ENCODE data around the gene MYEOV. TPM values are rescaled to one million over a fixed set of nuclear protein-coding genes. Genes with fewer than 3 reads are reported as not detected.

Gene MYEOV
- total and polyA plus RNA-seq, 10 of the 15 experiments (the other 5 are each of a cell fraction or from before 2014, with no cell fraction given) = 0.05 to 0.40 (median 0.26) TPM; not detected in 3

DNA sequence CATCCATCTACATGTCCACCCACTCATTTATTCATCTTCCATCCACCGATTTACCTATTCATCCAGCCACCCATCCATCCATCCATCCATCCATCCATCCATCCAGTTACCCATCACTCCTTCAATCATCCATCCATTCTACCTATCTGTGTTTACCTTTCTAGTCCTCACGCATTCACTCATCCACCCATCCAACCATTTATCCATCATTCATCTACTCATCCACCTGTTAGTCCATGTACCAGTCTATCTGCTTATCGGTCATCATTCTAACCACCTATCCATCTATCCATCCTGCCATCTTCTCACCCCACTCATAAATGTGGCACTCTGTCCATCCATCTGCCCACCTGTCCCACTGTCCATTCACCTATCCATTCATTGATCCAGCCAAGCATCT lies 21.9 kb upstream of the MYEOV start (continued):
- TF ChIP-seq, protein P1, sequence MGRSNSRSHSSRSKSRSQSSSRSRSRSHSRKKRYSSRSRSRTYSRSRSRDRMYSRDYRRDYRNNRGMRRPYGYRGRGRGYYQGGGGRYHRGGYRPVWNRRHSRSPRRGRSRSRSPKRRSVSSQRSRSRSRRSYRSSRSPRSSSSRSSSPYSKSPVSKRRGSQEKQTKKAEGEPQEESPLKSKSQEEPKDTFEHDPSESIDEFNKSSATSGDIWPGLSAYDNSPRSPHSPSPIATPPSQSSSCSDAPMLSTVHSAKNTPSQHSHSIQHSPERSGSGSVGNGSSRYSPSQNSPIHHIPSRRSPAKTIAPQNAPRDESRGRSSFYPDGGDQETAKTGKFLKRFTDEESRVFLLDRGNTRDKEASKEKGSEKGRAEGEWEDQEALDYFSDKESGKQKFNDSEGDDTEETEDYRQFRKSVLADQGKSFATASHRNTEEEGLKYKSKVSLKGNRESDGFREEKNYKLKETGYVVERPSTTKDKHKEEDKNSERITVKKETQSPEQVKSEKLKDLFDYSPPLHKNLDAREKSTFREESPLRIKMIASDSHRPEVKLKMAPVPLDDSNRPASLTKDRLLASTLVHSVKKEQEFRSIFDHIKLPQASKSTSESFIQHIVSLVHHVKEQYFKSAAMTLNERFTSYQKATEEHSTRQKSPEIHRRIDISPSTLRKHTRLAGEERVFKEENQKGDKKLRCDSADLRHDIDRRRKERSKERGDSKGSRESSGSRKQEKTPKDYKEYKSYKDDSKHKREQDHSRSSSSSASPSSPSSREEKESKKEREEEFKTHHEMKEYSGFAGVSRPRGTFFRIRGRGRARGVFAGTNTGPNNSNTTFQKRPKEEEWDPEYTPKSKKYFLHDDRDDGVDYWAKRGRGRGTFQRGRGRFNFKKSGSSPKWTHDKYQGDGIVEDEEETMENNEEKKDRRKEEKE (IDR thresholded peaks at IDR 0.05) = no peak
- TF ChIP-seq, protein P2, sequence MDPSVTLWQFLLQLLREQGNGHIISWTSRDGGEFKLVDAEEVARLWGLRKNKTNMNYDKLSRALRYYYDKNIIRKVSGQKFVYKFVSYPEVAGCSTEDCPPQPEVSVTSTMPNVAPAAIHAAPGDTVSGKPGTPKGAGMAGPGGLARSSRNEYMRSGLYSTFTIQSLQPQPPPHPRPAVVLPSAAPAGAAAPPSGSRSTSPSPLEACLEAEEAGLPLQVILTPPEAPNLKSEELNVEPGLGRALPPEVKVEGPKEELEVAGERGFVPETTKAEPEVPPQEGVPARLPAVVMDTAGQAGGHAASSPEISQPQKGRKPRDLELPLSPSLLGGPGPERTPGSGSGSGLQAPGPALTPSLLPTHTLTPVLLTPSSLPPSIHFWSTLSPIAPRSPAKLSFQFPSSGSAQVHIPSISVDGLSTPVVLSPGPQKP (IDR thresholded peaks at IDR 0.05; ENCODE audit: low read depth, low read length) = no peak
- TF ChIP-seq RB1 (IDR thresholded peaks at IDR 0.05; ENCODE audit: borderline replicate concordance) = no peak
- TF ChIP-seq MEF2A (IDR thresholded peaks at IDR 0.05; ENCODE audit: insufficient read depth, low read depth, low read length) = no peak
- no peak for TF ChIP-seq EP300 (IDR thresholded peaks at IDR 0.05; ENCODE audit: borderline replicate concordance in 1 of 2, control insufficient read depth in 1 of 2, low read depth in 2 of 2, low read length in 2 of 2)
- TF ChIP-seq YBX1 (IDR thresholded peaks at IDR 0.05) = no peak

DNA sequence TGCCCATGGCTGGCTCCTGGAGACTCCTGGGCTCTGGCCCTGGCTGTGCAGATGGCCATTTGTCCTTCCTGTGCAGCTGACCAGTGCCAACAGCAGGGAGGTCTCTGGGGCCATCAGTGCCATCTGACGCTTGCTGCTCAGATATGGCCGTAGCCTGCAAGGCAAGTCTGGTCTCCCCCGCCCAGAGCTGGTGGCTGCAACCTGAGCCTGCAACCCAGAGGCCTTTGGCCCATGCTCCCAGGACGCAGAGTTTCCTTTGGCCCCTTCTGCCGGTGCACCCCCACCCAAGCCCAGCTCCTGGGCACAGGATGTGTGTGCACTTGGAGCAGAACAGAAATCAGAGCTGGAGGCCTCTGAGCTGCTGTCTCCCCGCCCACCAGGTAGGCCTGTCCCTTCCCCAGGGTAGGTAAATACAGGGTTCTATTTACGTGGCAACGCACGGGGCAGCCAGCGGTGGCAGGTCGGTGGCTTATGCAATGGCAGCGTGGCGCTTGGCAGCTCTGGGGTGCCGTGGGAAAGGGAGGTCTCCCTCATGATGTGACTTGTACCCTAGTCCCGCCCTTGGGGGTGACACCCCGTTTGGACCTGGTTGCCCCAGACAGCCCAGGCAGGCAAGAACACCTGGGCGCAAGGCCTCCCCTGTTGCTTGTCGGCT lies 21.0 kb upstream of the MYEOV start:
- no peak for FAIRE-seq
- TF ChIP-seq SMARCA5 (IDR thresholded peaks at IDR 0.05) (no peak), CHD2 (IDR thresholded peaks at IDR 0.05; ENCODE audit: borderline replicate concordance, low read depth, low read length) (no peak), SPI1 (IDR thresholded peaks at IDR 0.05; ENCODE audit: borderline replicate concordance, insufficient read depth, low read depth, low read length) (no peak), IRF4 (IDR thresholded peaks at IDR 0.05; ENCODE audit: low read depth, low read length) (no peak), NBN (IDR thresholded peaks at IDR 0.05) (no peak)
- TF ChIP-seq, protein P3, sequence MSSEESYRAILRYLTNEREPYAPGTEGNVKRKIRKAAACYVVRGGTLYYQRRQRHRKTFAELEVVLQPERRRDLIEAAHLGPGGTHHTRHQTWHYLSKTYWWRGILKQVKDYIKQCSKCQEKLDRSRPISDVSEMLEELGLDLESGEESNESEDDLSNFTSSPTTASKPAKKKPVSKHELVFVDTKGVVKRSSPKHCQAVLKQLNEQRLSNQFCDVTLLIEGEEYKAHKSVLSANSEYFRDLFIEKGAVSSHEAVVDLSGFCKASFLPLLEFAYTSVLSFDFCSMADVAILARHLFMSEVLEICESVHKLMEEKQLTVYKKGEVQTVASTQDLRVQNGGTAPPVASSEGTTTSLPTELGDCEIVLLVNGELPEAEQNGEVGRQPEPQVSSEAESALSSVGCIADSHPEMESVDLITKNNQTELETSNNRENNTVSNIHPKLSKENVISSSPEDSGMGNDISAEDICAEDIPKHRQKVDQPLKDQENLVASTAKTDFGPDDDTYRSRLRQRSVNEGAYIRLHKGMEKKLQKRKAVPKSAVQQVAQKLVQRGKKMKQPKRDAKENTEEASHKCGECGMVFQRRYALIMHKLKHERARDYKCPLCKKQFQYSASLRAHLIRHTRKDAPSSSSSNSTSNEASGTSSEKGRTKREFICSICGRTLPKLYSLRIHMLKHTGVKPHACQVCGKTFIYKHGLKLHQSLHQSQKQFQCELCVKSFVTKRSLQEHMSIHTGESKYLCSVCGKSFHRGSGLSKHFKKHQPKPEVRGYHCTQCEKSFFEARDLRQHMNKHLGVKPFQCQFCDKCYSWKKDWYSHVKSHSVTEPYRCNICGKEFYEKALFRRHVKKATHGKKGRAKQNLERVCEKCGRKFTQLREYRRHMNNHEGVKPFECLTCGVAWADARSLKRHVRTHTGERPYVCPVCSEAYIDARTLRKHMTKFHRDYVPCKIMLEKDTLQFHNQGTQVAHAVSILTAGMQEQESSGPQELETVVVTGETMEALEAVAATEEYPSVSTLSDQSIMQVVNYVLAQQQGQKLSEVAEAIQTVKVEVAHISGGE (CRISPR knock-in tag; IDR thresholded peaks at IDR 0.05) = no peak

More for the DNA sequence above, 21.0 kb upstream of the MYEOV start:
- no peak for DNase-seq (ENCODE audit: low read depth, low spot score)
- ChIA-PET POLR2A (no interaction called here), CTCF (no interaction called here), SMC1A (ENCODE audit: uncharacterized antibody, unreplicated experiment) (interaction anchor here (0.7 to 3.2 kb wide), 3 partner anchors 13 to 62 kb away, joined by 3 to 27 read pairs (median 3); no protein-coding TSS in a partner anchor), RAD21 (ENCODE audit: unreplicated experiment) (no interaction called here)
- Histone ChIP-seq H3K36me3 (ENCODE audit: control insufficient read depth in 2 of 2, insufficient read depth in 2 of 2, low read length in 1 of 2) (no peaks in the 10 kb centered on the region), H3K4me1 (ENCODE audit: control insufficient read depth, insufficient read depth, low read length) (peaks cover 15% of the 10 kb centered on the region), H3K27me3 (replicated peaks in 1 of 2; ENCODE audit: control insufficient read depth in 2 of 2, insufficient read depth in 2 of 2, low read length in 1 of 2) (no peaks in the 10 kb centered on the region), H3K27ac (ENCODE audit: control insufficient read depth, insufficient read depth) (no peak overlapping the region), H3K4me3 (no peak overlapping the region), H3K4me2 (ENCODE audit: control insufficient read depth, insufficient read depth) (no peak overlapping the region), H3K9ac (ENCODE audit: control insufficient read depth, insufficient read depth, low read length) (no peak overlapping the region), H4K20me1 (ENCODE audit: control insufficient read depth, insufficient read depth) (no peaks in the 10 kb centered on the region), H3K79me2 (ENCODE audit: control insufficient read depth, insufficient read depth, low read length) (no peaks in the 10 kb centered on the region), H3K9me3 (replicated peaks; ENCODE audit: control insufficient read depth, insufficient read depth, low read length) (peaks cover 2% of the 10 kb centered on the region; the same call in 1 of the 3 replicates), H2AFZ (ENCODE audit: control insufficient read depth, low read depth, low read length) (no peak overlapping the region)
- intact Hi-C loops (cut with micrococcal nuclease; ENCODE audit: unreplicated experiment) (no loop called here), in situ Hi-C loops (cut with MboI) (no loop called here)
- no peak for ATAC-seq
- 48% methylated on average over 18 of the region's 18 CpGs for WGBS (ENCODE audit: insufficient coverage, insufficient replicate concordance, low lambda C conversion rate, missing lambda C conversion rate)
- BruUV-seq (replicated peaks) = no TSS peak
